Nephron progenitor cell (in vitro differentiated cells): ENCODE results near the gene FRZB.

ENCODE experiments used
- DNase-seq: peaks from one replicate; pipeline ENCODE4 v3.0.0; 2021
- H3K27ac Mint-ChIP-seq: 2 replicates; pipeline ENCODE4 v1.8.0; 2021; ENCODE audit warnings: mild to moderate bottlenecking, moderate library complexity, mixed read lengths
- H3K27me3 Mint-ChIP-seq: 2 replicates; pipeline ENCODE4 v1.8.0; 2021; ENCODE audit warnings: mild to moderate bottlenecking, low read depth, mixed read lengths; ENCODE audit not compliant: poor library complexity
- H3K36me3 Mint-ChIP-seq: 2 replicates; pipeline ENCODE4 v1.8.0; 2021; ENCODE audit warnings: low read depth, mixed read lengths
- H3K4me1 Mint-ChIP-seq: 2 replicates; pipeline ENCODE4 v1.8.0; 2021; ENCODE audit warnings: mixed read lengths
- H3K4me3 Mint-ChIP-seq: 2 replicates; pipeline ENCODE4 v1.8.0; 2021; ENCODE audit warnings: mild to moderate bottlenecking, moderate library complexity, mixed read lengths
- H3K9me3 Mint-ChIP-seq: 2 replicates; pipeline ENCODE4 v1.8.0; 2021; ENCODE audit warnings: mild to moderate bottlenecking, moderate library complexity, mixed read lengths
- TF ChIP-seq, protein P1 (sequence below): fragments of 200-600 bp; sonication (generic); IDR thresholded peaks from 2 replicates; pipeline ENCODE4 v1.5.0; 2021; ENCODE audit warnings: antibody characterized with exemption

Gene FRZB, protein sequence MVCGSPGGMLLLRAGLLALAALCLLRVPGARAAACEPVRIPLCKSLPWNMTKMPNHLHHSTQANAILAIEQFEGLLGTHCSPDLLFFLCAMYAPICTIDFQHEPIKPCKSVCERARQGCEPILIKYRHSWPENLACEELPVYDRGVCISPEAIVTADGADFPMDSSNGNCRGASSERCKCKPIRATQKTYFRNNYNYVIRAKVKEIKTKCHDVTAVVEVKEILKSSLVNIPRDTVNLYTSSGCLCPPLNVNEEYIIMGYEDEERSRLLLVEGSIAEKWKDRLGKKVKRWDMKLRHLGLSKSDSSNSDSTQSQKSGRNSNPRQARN

DNA sequence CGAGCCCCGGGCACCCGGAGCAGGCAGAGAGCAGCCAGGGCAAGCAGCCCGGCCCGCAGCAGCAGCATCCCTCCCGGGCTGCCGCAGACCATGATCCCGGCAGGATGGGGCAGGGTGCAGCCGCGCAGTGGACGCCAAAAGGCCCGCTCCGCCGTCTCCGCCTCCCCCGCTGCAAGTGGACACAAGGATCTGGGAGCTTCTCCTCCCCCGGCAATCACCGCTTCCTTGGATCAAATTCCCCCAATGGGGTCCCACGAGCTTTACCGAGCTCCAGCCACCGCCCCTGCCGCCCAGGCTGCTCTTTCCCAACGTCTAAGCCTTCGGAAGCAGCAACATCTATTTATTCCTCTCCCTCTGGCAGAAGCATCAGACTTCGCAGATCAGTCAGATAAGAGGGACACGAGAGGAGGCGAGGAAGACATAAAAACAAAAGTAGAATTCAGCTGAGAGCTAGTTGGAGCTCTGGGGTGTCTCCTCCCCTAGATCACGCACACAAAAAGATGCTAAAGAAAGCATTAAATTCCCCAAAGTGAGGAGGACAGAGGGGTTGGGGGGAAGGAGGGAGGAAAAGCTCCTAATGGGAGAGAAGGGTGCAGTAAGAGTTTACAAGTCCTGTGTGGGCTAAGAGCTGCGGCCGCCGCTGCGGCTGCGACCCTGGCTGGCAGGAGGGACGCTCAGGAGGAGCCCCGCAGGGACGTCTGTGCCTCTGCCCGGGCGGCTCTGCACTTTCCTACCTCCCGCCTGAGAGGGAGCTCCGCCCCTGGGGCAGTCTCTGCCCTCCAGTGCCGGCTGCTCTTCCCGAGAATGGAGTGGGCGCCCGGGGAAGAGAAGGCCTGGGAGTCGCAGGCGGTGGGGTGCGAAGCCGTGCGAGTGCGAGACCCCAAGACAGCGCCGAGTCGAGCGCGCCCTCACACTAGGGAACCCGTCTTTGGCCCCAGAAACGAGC is at the start of gene FRZB:
TSS of gene FRZB (minus strand) at position 177 of the 946 bp plus-strand sequence. CDS start at position 92, 85 bp downstream.
- Mint-ChIP-seq H3K9me3 (no peaks in the 10 kb centered on the region), H3K27me3 (peaks cover 21% of the 10 kb centered on the region), H3K36me3 (no peaks in the 10 kb centered on the region), H3K4me3 (peak within 1 kb of the TSS; percentile 87), H3K4me1 (peaks cover 62% of the 10 kb centered on the region), H3K27ac (no peak within 1 kb of the TSS)
- peak; percentile 79 for DNase-seq
- TF ChIP-seq, protein P1, sequence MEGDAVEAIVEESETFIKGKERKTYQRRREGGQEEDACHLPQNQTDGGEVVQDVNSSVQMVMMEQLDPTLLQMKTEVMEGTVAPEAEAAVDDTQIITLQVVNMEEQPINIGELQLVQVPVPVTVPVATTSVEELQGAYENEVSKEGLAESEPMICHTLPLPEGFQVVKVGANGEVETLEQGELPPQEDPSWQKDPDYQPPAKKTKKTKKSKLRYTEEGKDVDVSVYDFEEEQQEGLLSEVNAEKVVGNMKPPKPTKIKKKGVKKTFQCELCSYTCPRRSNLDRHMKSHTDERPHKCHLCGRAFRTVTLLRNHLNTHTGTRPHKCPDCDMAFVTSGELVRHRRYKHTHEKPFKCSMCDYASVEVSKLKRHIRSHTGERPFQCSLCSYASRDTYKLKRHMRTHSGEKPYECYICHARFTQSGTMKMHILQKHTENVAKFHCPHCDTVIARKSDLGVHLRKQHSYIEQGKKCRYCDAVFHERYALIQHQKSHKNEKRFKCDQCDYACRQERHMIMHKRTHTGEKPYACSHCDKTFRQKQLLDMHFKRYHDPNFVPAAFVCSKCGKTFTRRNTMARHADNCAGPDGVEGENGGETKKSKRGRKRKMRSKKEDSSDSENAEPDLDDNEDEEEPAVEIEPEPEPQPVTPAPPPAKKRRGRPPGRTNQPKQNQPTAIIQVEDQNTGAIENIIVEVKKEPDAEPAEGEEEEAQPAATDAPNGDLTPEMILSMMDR, result no peak

DNA sequence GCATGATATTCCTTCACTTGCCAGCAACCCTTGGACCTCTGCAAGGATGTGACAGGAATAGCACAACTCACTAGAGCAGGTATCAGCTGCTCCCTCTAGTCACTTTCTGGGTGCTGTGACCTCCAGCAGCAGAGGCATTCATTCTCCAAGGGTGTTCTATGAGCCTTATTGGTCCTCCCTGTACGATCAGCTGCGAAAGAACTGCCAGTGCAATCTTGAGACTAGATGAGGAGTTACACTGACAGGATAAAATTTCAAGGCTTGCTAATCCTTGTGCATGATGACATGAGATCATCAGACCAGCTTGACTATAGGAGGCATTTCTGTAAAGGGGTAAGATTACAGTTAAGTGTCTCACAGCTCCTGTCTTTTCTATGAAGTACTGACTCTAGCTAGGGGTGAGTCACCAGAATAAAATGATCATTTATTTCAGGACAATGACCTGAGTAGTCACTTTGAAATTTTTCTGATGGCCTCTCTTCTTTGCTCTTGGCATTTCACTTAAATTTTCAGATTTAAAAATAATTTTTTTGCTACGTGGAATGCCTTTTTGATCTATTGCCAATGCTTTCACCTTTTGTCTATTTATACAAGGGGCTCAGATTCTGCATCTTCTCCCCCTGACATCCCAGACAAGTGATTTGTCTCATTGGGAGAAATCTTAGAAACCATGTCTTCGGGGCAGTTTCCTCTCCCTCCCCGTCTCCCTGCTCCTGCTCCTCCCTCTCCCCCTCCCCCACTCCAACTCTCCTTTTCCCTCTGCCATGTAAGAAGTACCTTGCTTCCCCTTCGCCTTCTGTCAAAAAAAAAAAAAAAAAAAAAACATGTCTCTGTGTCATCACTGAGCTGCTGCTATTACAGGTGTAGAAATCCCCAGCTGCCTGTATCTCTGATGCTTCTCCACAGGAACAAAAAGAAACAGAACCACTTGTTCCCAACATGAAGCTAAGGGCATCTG is 49.2 kb upstream of the FRZB start:
- no peaks in the 10 kb centered on the region for H3K27me3 Mint-ChIP-seq
- no peak overlapping the region for H3K4me3 Mint-ChIP-seq
- H3K9me3 Mint-ChIP-seq, result peaks cover 5% of the 10 kb centered on the region
- H3K36me3 Mint-ChIP-seq, result peaks cover 88% of the 10 kb centered on the region
- H3K27ac Mint-ChIP-seq, result peak overlapping the region; percentile 54
- H3K4me1 Mint-ChIP-seq, result peaks cover 39% of the 10 kb centered on the region
- TF ChIP-seq, protein P1, result no peak
- DNase-seq, result no peak

DNA sequence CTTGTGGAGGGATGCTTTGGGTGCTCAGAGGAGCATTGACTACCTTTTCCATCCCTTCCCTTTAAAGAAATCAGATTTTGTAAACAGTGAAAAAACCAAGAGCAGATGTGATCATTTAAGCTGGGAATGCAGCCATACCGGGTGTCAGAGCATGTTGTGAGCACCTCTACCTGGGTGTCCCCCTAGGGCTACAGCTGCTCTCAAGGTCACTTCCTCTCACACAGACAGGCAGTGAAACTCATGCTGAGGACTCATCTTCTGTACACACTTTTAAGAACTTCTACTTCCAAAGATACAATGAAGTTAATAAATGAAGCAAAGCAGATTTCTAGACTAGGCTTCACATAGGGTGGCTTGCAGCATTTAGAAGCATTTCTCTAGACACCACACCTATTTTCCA is 48.4 kb upstream of the FRZB start:
- H3K36me3 Mint-ChIP-seq, result peaks cover 87% of the 10 kb centered on the region
- H3K9me3 Mint-ChIP-seq, result peaks cover 5% of the 10 kb centered on the region
- DNase-seq, result no peak

DNA sequence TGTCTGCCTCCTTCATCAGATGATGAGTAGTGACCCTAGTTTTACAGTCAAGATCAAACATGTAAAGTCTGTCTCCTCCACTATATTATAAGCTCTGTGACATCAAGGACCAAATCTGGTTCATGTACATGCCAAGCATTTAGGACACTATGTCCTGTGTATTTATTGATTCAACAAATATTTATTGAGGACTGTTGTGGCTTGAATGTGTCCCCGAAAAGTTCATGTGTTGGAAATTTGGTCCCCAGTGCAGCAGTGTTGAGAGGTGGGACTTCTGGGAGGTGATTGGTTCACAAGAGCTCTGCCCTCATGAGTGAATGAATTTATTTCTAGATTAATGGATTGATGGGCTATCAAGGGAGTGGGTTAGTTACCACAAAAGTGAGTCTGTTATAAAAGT is 46.6 kb upstream of the FRZB start:
- Mint-ChIP-seq H3K36me3 (peaks cover 88% of the 10 kb centered on the region), H3K27ac (no peak overlapping the region), H3K27me3 (no peaks in the 10 kb centered on the region), H3K9me3 (peaks cover 12% of the 10 kb centered on the region), H3K4me1 (peaks cover 24% of the 10 kb centered on the region), H3K4me3 (no peak overlapping the region)
- no peak for DNase-seq
- TF ChIP-seq, protein P1, result no peak

More for the DNA sequence above, 48.4 kb upstream of the FRZB start:
- Mint-ChIP-seq H3K4me3 (no peak overlapping the region), H3K27me3 (no peaks in the 10 kb centered on the region), H3K27ac (no peak overlapping the region), H3K4me1 (peaks cover 31% of the 10 kb centered on the region)
- TF ChIP-seq, protein P1, result no peak

DNA sequence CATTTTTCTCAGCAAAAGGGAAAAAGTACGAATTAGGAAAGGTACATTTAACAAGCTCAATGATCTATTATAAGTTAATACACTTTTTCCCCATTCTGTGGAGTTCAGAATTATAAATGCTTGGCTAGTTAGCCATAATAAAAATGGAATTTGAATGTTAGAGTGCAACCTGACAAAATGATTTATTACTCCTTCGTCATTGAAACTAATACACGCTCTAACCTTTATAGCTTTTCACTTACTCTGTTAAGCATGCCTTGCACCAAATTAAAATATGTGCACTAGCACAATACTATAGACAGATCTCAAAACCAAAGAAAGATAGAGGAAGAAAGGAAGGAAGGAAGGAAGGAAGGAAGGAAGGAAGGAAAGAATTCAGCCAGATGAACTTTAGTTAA is 46.1 kb upstream of the FRZB start:
- TF ChIP-seq, protein P1, result no peak
- Mint-ChIP-seq H3K4me1 (peaks cover 26% of the 10 kb centered on the region), H3K9me3 (peaks cover 13% of the 10 kb centered on the region), H3K36me3 (peaks cover 86% of the 10 kb centered on the region), H3K27ac (no peak overlapping the region), H3K4me3 (no peak overlapping the region), H3K27me3 (no peaks in the 10 kb centered on the region)
- no peak for DNase-seq
